ENCODE measurements around the gene MORN1.

The MORN1 gene

DNA sequence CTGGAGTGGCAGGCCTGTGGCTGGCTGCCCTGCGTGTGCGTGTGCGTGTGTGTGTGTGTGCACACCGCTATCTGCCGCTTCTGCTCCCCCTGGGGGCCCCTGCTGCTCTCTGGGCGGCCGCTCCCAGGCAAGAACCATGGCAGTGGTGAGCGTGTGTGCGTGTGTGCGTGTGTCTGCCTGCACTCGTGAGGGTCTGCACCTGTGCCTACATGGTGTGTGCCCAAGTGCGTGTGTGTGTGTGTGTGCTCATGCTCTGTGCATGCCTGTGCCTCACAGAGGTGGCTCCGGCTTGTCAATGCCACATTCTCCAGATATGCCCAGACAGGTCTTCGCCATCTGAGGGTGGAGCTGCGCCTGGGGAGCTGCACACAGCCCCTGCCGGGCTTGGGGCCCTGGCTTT, 39.7 kb upstream of the MORN1 start:
- TF ChIP-seq CEBPB (IDR thresholded peaks at IDR 0.05) (no peak), EGR1 (IDR thresholded peaks at IDR 0.05) (no peak), NFIC (IDR thresholded peaks at IDR 0.05) (no peak), TAF1 (IDR thresholded peaks at IDR 0.05; ENCODE audit: low read depth) (no peak), CREB1 (IDR thresholded peaks at IDR 0.05; ENCODE audit: low read depth) (no peak)
- TF ChIP-seq, protein P1, sequence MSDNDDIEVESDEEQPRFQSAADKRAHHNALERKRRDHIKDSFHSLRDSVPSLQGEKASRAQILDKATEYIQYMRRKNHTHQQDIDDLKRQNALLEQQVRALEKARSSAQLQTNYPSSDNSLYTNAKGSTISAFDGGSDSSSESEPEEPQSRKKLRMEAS (IDR thresholded peaks at IDR 0.05) = no peak

DNA sequence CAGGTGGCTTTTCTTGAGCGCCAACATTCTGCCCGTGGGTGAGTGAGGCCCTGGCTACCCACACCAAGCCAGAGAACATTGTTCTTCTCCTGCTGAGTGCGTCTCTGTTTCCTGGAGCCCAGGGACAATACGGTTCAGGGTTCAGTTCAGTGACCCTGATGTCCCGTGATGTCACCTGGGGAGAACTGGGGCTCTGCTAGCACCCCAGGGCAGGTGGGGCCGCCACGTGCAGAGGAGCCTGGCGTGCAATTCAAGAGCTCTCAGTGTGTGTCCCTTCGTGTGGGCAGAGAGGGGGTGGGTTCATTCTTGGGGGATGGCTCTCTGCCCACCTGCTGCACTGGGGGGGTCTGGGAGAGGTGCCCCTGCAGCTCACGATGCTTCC, 39.2 kb upstream of the MORN1 start:
- TF ChIP-seq NFIC (IDR thresholded peaks at IDR 0.05) = no peak
- TF ChIP-seq CEBPB (IDR thresholded peaks at IDR 0.05) = no peak
- no peak for TF ChIP-seq TCF12 (IDR thresholded peaks at IDR 0.05; ENCODE audit: low read depth)
- TF ChIP-seq ZBTB7A (IDR thresholded peaks at IDR 0.05; ENCODE audit: low read depth) = no peak
- TF ChIP-seq RAD21 (IDR thresholded peaks at IDR 0.05; ENCODE audit: low read depth) = no peak
- TF ChIP-seq EP300 (IDR thresholded peaks at IDR 0.05; ENCODE audit: borderline replicate concordance) = no peak
- TF ChIP-seq, protein P1 (IDR thresholded peaks at IDR 0.05) = no peak
- TF ChIP-seq TEAD4 (IDR thresholded peaks at IDR 0.05) = no peak

DNA sequence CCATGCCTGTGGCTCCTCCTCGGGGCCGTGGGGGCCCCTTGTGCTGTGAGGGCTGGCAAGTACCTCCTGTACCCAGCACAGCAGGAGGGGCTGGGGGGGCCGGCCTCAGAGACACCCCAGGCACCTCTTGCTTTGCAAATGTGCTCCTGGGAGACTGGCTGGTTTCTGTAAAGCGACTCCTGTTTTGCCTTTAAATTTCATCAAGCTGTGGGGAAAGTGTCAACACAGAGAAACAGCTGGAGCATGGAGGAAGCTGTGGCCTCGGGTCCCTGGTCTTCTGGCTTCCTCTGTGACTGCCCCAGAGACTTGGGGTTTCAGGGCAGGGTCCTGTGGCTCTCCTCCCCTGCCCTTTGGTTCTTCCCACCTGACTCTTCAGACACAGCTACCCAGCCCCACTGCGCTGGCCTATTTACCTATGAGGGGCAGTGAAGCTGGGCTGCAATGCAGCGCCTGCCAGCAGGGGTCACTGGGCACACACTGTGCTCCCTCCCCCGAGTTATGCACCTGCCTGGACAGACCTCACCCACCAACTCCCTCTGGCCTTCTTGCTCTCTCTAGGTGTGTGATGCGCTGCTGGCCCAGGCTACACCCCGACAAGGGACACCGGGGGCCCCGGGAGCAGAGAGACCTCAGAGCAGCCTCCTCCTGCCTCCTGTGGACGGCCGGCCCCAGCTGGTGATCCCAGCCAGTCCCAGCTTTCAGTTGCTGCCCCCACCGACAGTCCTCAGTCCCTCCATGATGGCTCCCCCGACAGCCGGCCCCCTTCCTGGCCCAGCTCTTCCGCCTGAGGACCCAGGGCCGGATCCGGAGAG, 38.6 kb upstream of the MORN1 start:
- TF ChIP-seq RAD21 (IDR thresholded peaks at IDR 0.05; ENCODE audit: low read depth) = peak; percentile 55
- no peak for TF ChIP-seq NFIC (IDR thresholded peaks at IDR 0.05)

DNA sequence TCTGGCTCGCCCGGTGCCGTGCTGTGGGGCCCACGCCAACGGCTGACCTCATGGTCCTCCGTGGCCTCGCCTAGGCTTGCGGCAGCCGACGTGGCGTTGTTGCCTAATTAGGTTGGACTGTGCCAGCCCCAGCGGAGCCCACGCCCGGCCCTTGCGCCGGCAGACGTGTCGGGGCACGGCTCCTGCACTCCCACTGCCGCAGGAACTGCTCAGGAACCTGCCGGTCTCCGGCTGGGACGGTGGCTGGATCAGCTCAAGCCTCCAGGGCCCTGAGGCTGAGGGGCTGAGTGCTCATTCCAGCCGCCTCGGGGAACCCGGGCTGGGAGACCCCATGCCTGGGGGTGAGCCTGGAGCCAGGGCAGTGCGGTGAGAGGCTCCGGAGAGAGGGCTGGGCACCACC, 37.1 kb upstream of the MORN1 start:
- TF ChIP-seq, protein P2, sequence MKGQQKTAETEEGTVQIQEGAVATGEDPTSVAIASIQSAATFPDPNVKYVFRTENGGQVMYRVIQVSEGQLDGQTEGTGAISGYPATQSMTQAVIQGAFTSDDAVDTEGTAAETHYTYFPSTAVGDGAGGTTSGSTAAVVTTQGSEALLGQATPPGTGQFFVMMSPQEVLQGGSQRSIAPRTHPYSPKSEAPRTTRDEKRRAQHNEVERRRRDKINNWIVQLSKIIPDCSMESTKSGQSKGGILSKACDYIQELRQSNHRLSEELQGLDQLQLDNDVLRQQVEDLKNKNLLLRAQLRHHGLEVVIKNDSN (IDR thresholded peaks at IDR 0.05) = no peak
- TF ChIP-seq CREB1 (IDR thresholded peaks at IDR 0.05; ENCODE audit: low read depth) (no peak), FOXM1 (IDR thresholded peaks at IDR 0.05; ENCODE audit: borderline replicate concordance, low read depth) (no peak), TAF1 (IDR thresholded peaks at IDR 0.05; ENCODE audit: low read depth) (no peak), ZBTB7A (IDR thresholded peaks at IDR 0.05; ENCODE audit: low read depth) (no peak), RAD21 (IDR thresholded peaks at IDR 0.05; ENCODE audit: low read depth) (no peak), EP300 (IDR thresholded peaks at IDR 0.05; ENCODE audit: borderline replicate concordance) (no peak), EGR1 (IDR thresholded peaks at IDR 0.05) (no peak), TEAD4 (IDR thresholded peaks at IDR 0.05) (no peak), CEBPB (IDR thresholded peaks at IDR 0.05) (no peak), NFIC (IDR thresholded peaks at IDR 0.05) (no peak), YY1 (IDR thresholded peaks at IDR 0.05; ENCODE audit: low read depth) (no peak), TCF12 (IDR thresholded peaks at IDR 0.05; ENCODE audit: low read depth) (no peak)
- TF ChIP-seq, protein P1 (IDR thresholded peaks at IDR 0.05) = no peak
- TF ChIP-seq, protein P3, sequence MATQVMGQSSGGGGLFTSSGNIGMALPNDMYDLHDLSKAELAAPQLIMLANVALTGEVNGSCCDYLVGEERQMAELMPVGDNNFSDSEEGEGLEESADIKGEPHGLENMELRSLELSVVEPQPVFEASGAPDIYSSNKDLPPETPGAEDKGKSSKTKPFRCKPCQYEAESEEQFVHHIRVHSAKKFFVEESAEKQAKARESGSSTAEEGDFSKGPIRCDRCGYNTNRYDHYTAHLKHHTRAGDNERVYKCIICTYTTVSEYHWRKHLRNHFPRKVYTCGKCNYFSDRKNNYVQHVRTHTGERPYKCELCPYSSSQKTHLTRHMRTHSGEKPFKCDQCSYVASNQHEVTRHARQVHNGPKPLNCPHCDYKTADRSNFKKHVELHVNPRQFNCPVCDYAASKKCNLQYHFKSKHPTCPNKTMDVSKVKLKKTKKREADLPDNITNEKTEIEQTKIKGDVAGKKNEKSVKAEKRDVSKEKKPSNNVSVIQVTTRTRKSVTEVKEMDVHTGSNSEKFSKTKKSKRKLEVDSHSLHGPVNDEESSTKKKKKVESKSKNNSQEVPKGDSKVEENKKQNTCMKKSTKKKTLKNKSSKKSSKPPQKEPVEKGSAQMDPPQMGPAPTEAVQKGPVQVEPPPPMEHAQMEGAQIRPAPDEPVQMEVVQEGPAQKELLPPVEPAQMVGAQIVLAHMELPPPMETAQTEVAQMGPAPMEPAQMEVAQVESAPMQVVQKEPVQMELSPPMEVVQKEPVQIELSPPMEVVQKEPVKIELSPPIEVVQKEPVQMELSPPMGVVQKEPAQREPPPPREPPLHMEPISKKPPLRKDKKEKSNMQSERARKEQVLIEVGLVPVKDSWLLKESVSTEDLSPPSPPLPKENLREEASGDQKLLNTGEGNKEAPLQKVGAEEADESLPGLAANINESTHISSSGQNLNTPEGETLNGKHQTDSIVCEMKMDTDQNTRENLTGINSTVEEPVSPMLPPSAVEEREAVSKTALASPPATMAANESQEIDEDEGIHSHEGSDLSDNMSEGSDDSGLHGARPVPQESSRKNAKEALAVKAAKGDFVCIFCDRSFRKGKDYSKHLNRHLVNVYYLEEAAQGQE (IDR thresholded peaks at IDR 0.05; ENCODE audit: low read depth) = no peak

DNA sequence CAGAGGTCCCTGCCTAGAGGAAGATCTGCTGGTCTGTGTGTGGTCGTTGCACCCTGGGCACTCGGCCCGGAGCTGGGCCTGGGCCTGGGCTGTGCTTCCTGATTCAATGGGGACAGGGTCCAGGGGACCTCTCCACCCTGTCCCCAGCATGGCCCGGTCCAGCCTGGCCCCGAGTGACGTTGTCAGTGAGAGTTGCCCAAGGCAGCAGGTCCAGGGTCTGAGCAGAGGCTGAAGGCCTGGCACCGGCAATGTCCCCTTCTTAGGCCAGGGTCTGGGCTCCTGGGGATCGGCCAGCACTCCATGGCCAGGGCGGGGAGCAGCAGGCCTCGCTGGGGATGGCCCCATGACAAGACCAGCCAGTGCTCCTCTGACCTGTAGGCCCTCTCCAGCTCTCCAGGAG, 36.6 kb upstream of the MORN1 start:
- TF ChIP-seq FOXM1 (IDR thresholded peaks at IDR 0.05; ENCODE audit: borderline replicate concordance, low read depth) (no peak), YY1 (IDR thresholded peaks at IDR 0.05; ENCODE audit: low read depth) (no peak), ZBTB7A (IDR thresholded peaks at IDR 0.05; ENCODE audit: low read depth) (no peak), CREB1 (IDR thresholded peaks at IDR 0.05; ENCODE audit: low read depth) (no peak), EP300 (IDR thresholded peaks at IDR 0.05; ENCODE audit: borderline replicate concordance) (no peak), CEBPB (IDR thresholded peaks at IDR 0.05) (no peak), NFIC (IDR thresholded peaks at IDR 0.05) (no peak), TEAD4 (IDR thresholded peaks at IDR 0.05) (no peak), RAD21 (IDR thresholded peaks at IDR 0.05; ENCODE audit: low read depth) (no peak), TCF12 (IDR thresholded peaks at IDR 0.05; ENCODE audit: low read depth) (no peak), TAF1 (IDR thresholded peaks at IDR 0.05; ENCODE audit: low read depth) (no peak), EGR1 (IDR thresholded peaks at IDR 0.05) (no peak)
- TF ChIP-seq, protein P2 (IDR thresholded peaks at IDR 0.05) = no peak
- TF ChIP-seq, protein P1 (IDR thresholded peaks at IDR 0.05) = no peak
- TF ChIP-seq, protein P3 (IDR thresholded peaks at IDR 0.05; ENCODE audit: low read depth) = no peak
